ENCODE measurements around the gene KRTAP10-7.
"Not testable (repeated sequence)": the region's sequence is repeated elsewhere in the genome, so short reads cannot be mapped to it uniquely, and the experiment has no call there.

The KRTAP10-7 gene

GRCh38 chr21:44600118-44600978 lies at the start of gene KRTAP10-7:
Gene KRTAP10-7, plus strand, starts transcription at chr21:44600597. Its CDS starts 25 bp downstream, at chr21:44600622.
- not testable (repeated sequence) for DNase-seq

- DNase-seq = no peak
Observed at GRCh38 chr21:44550807-44551206, 49.6 kb upstream of the KRTAP10-7 start.

GRCh38 chr21:44551340-44551961 lies 48.9 kb upstream of the KRTAP10-7 start, which contains the start of gene KRTAP10-2:
Gene KRTAP10-2, minus strand, starts transcription at chr21:44551505. Its CDS starts 47 bp downstream, at chr21:44551458.
- no peak for DNase-seq

GRCh38 chr21:44552136-44552535 lies 48.3 kb upstream of the KRTAP10-7 start:
- DNase-seq = no peak

- DNase-seq = no peak
Observed at GRCh38 chr21:44552681-44553080, 47.7 kb upstream of the KRTAP10-7 start.

- no peak for DNase-seq
Observed at GRCh38 chr21:44555200-44555875, 45.1 kb upstream of the KRTAP10-7 start.

GRCh38 chr21:44556879-44557278 lies 43.5 kb upstream of the KRTAP10-7 start:
- DNase-seq = no peak

GRCh38 chr21:44557491-44558328 lies 42.7 kb upstream of the KRTAP10-7 start:
- no peak for DNase-seq

GRCh38 chr21:44558329-44558675 lies 42.1 kb upstream of the KRTAP10-7 start:
- not testable (repeated sequence) for DNase-seq

GRCh38 chr21:44558695-44559094 lies 41.7 kb upstream of the KRTAP10-7 start, which contains the start of gene KRTAP10-3:
Gene KRTAP10-3, minus strand, starts transcription at chr21:44558795. Its CDS starts 80 bp downstream, at chr21:44558715.
- DNase-seq = no peak

GRCh38 chr21:44564099-44564498 lies 36.3 kb upstream of the KRTAP10-7 start:
- no peak for DNase-seq

GRCh38 chr21:44564886-44565598 lies 35.4 kb upstream of the KRTAP10-7 start:
- no peak for DNase-seq

GRCh38 chr21:44566403-44566802 lies 34.0 kb upstream of the KRTAP10-7 start:
- no peak for DNase-seq

GRCh38 chr21:44567481-44568171 lies 32.8 kb upstream of the KRTAP10-7 start:
- DNase-seq = no peak

GRCh38 chr21:44568261-44568660 lies 32.1 kb upstream of the KRTAP10-7 start:
- DNase-seq = no peak

- DNase-seq = no peak
Observed at GRCh38 chr21:44568667-44569556, 31.5 kb upstream of the KRTAP10-7 start.

- DNase-seq = no peak
Observed at GRCh38 chr21:44569861-44570517, 30.4 kb upstream of the KRTAP10-7 start.

- no peak for DNase-seq
Observed at GRCh38 chr21:44571296-44571695, 29.1 kb upstream of the KRTAP10-7 start.

Data from cortex of kidney (tissue), 1 donor.